ENCODE measurements around the gene GOLGA1.
"Not testable (repeated sequence)": the region's sequence is repeated elsewhere in the genome, so short reads cannot be mapped to it uniquely, and the experiment has no call there.

Gene GOLGA1

DNA sequence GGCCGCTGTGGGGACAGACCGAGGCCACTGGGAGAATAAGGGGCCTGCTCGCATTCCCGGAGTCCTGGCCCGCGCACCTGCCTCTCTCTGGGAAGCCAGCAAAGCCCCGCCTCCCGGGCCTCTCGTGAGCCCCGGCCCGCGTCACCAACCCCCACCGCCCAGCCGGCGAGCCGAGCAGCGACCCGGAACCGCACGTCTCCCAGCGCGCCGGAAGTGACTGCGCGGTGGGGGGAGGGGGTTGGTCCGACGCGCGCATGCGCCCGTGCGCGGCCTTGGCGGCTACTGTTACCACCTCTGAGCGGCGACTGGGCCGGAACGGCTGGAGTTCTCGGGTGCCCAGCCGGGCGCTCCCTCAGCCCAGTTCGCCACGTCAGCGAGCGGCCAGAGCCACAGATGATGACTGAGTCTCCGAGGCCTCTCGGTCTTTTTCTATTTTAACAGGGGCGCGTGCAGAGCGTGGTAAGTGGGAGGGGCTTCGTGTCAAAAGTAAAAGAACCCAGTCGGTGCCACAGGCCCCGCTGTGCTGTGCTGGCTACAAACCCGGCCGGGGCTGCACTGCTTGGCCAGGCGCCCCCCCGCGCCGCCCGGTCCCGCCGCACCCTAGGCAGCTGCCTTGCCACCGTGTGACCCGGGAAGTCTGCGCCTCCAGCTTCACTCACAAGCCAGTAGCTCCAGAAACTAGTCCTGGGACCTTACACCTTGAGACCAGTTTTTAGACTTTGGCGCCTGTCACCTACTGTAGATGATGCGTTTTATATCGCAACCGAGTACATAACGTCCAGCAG, at the start of gene GOLGA1:
Gene GOLGA1, minus strand, starts transcription at position 190 of the 785 bp plus-strand sequence. CDS start 2,372 bp downstream, outside the sequence.
- Histone ChIP-seq H3K4me1 (ENCODE audit: control insufficient read depth in 2 of 2, insufficient read depth in 2 of 2, low read length in 2 of 2) (peaks cover 4 to 8% of the 10 kb centered on the region in 2 donors), H3K9me3 (ENCODE audit: control insufficient read depth in 2 of 2, low read length in 2 of 2) (no peaks in the 10 kb centered on the region), H3K27ac (ENCODE audit: low read depth in 2 of 2, low read length in 2 of 2) (peak within 1 kb of the TSS; percentile 98 to 99), H3K9ac (ENCODE audit: low read depth in 1 of 2, low read length in 2 of 2) (peak within 1 kb of the TSS; percentile 86 to 99), H3K27me3 (ENCODE audit: control insufficient read depth in 2 of 2, insufficient read depth in 2 of 2, low read length in 2 of 2) (no peaks in the 10 kb centered on the region), H3K36me3 (ENCODE audit: control insufficient read depth in 2 of 2, insufficient read depth in 2 of 2, low read length in 2 of 2) (peaks cover 6% of the 10 kb centered on the region in 2 donors), H3K4me3 (ENCODE audit: low read length in 2 of 2) (peak within 1 kb of the TSS; percentile 95 to 99)

- Histone ChIP-seq H3K36me3 (ENCODE audit: control insufficient read depth in 2 of 2, insufficient read depth in 2 of 2, low read length in 2 of 2) (peaks cover 0 to 6% of the 10 kb centered on the region in 2 donors), H3K27ac (ENCODE audit: low read depth in 2 of 2, low read length in 2 of 2) (no peak overlapping the region), H3K27me3 (ENCODE audit: control insufficient read depth in 2 of 2, insufficient read depth in 2 of 2, low read length in 2 of 2) (no peaks in the 10 kb centered on the region), H3K4me3 (ENCODE audit: low read length in 2 of 2) (no peak overlapping the region), H3K9me3 (ENCODE audit: control insufficient read depth in 2 of 2, low read length in 2 of 2) (no peaks in the 10 kb centered on the region), H3K9ac (ENCODE audit: low read depth in 1 of 2, low read length in 2 of 2) (no peak overlapping the region), H3K4me1 (ENCODE audit: control insufficient read depth in 2 of 2, insufficient read depth in 2 of 2, low read length in 2 of 2) (no peaks in the 10 kb centered on the region)
Observed at GRCh38 chr9:124983698-124984097, 42.8 kb upstream of the GOLGA1 start.

GRCh38 chr9:124980431-124980830, 39.5 kb upstream of the GOLGA1 start:
- no peaks in the 10 kb centered on the region for H3K4me1 ChIP-seq (ENCODE audit: control insufficient read depth in 2 of 2, insufficient read depth in 2 of 2, low read length in 2 of 2)
- no peak overlapping the region for H3K9ac ChIP-seq (ENCODE audit: low read depth in 1 of 2, low read length in 2 of 2)
- no peak overlapping the region for H3K4me3 ChIP-seq (ENCODE audit: low read length in 2 of 2)
- H3K27me3 ChIP-seq (ENCODE audit: control insufficient read depth in 2 of 2, insufficient read depth in 2 of 2, low read length in 2 of 2): no peaks in the 10 kb centered on the region
- no peak overlapping the region for H3K27ac ChIP-seq (ENCODE audit: low read depth in 2 of 2, low read length in 2 of 2)
- H3K36me3 ChIP-seq (ENCODE audit: control insufficient read depth in 2 of 2, insufficient read depth in 2 of 2, low read length in 2 of 2): peaks cover 0 to 3% of the 10 kb centered on the region in 2 donors
- no peaks in the 10 kb centered on the region for H3K9me3 ChIP-seq (ENCODE audit: control insufficient read depth in 2 of 2, low read length in 2 of 2)

DNA sequence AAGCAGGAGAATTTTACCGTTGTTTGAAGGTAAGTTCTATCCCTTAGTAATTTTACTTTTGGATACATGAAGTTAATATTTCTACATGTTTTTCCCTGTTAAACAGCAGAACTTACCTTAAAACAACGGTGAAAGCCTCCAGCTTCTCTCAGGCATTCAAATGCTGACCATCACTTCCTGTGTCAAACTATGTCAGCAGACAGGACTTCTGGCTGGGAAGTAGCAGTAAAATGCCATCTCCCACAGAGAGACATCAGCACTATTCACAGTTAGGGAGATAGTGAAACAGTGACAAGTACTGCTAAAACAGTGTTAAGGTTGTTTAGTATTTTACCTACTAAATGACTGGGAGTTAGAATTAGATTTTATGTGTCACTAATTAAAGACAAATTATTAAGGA, 34.2 kb upstream of the GOLGA1 start:
- Histone ChIP-seq H3K4me1 (ENCODE audit: control insufficient read depth in 2 of 2, insufficient read depth in 2 of 2, low read length in 2 of 2) (no peaks in the 10 kb centered on the region), H3K4me3 (ENCODE audit: low read length in 2 of 2) (no peak overlapping the region), H3K27me3 (ENCODE audit: control insufficient read depth in 2 of 2, insufficient read depth in 2 of 2, low read length in 2 of 2) (no peaks in the 10 kb centered on the region), H3K36me3 (ENCODE audit: control insufficient read depth in 2 of 2, insufficient read depth in 2 of 2, low read length in 2 of 2) (peaks cover 4 to 6% of the 10 kb centered on the region in 2 donors), H3K27ac (ENCODE audit: low read depth in 2 of 2, low read length in 2 of 2) (no peak overlapping the region), H3K9me3 (ENCODE audit: control insufficient read depth in 2 of 2, low read length in 2 of 2) (no peaks in the 10 kb centered on the region), H3K9ac (ENCODE audit: low read depth in 1 of 2, low read length in 2 of 2) (no peak overlapping the region)

- H3K9ac ChIP-seq (ENCODE audit: low read depth in 1 of 2, low read length in 2 of 2): no peak overlapping the region
- no peaks in the 10 kb centered on the region for H3K9me3 ChIP-seq (ENCODE audit: control insufficient read depth in 2 of 2, low read length in 2 of 2)
- H3K36me3 ChIP-seq (ENCODE audit: control insufficient read depth in 2 of 2, insufficient read depth in 2 of 2, low read length in 2 of 2): peaks cover 4 to 6% of the 10 kb centered on the region in 2 donors
- H3K4me1 ChIP-seq (ENCODE audit: control insufficient read depth in 2 of 2, insufficient read depth in 2 of 2, low read length in 2 of 2): no peaks in the 10 kb centered on the region
- no peak overlapping the region for H3K27ac ChIP-seq (ENCODE audit: low read depth in 2 of 2, low read length in 2 of 2)
- no peaks in the 10 kb centered on the region for H3K27me3 ChIP-seq (ENCODE audit: control insufficient read depth in 2 of 2, insufficient read depth in 2 of 2, low read length in 2 of 2)
- no peak overlapping the region for H3K4me3 ChIP-seq (ENCODE audit: low read length in 2 of 2)
Observed at GRCh38 chr9:124973807-124974206, 32.9 kb upstream of the GOLGA1 start.

DNA sequence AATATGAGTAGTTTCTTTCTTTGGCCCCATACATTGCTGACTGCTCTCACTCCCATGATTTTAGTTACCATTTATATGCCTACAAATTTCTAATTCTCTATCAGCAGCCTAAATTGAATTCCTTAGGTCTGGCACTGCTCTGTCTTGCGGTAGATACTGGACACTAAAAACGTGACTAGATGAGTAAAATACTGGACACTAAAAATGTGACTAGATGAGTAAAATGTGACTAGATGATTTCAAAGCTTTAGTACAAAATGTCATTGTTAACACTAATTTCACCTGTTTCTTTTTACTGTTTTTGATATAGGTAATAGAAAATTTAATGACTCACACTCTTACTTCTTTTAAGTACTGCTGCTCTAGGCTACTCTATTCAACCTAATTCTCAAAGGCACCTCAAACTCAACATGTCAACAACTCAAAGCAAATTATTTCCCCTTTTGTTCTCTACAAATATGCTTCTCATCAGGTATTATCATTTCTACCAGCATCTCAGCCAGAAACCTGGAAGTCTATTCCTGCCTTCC, 31.4 kb upstream of the GOLGA1 start:
- Histone ChIP-seq H3K4me1 (ENCODE audit: control insufficient read depth in 2 of 2, insufficient read depth in 2 of 2, low read length in 2 of 2) (no peaks in the 10 kb centered on the region), H3K4me3 (ENCODE audit: low read length in 2 of 2) (no peak overlapping the region), H3K9ac (ENCODE audit: low read depth in 1 of 2, low read length in 2 of 2) (no peak overlapping the region), H3K36me3 (ENCODE audit: control insufficient read depth in 2 of 2, insufficient read depth in 2 of 2, low read length in 2 of 2) (peaks cover 4 to 6% of the 10 kb centered on the region in 2 donors), H3K27ac (ENCODE audit: low read depth in 2 of 2, low read length in 2 of 2) (no peak overlapping the region), H3K9me3 (ENCODE audit: control insufficient read depth in 2 of 2, low read length in 2 of 2) (no peaks in the 10 kb centered on the region), H3K27me3 (ENCODE audit: control insufficient read depth in 2 of 2, insufficient read depth in 2 of 2, low read length in 2 of 2) (no peaks in the 10 kb centered on the region)

DNA sequence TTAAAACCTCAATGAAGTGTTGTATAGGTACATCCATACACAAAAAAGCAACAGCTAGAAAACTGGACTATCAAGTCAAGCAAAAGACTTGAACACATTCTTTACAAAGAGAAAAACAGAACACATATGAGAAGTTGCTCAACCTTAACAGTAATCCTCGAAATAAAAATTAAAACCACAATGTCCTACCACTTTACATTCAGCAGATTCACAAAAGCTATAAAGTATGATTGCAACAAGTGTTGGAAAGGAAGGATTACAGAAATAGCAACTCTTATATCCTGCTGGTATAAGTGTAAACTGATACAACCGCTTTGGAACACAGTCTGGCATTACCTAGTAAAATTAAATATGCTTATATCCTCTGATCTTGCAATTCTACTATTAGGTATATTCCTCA, 28.5 kb upstream of the GOLGA1 start:
- Histone ChIP-seq H3K9me3 (ENCODE audit: control insufficient read depth in 2 of 2, low read length in 2 of 2) (no peaks in the 10 kb centered on the region), H3K4me3 (ENCODE audit: low read length in 2 of 2) (no peak overlapping the region), H3K27me3 (ENCODE audit: control insufficient read depth in 2 of 2, insufficient read depth in 2 of 2, low read length in 2 of 2) (no peaks in the 10 kb centered on the region), H3K27ac (ENCODE audit: low read depth in 2 of 2, low read length in 2 of 2) (no peak overlapping the region), H3K36me3 (ENCODE audit: control insufficient read depth in 2 of 2, insufficient read depth in 2 of 2, low read length in 2 of 2) (peaks cover 3 to 7% of the 10 kb centered on the region in 2 donors), H3K4me1 (ENCODE audit: control insufficient read depth in 2 of 2, insufficient read depth in 2 of 2, low read length in 2 of 2) (no peaks in the 10 kb centered on the region), H3K9ac (ENCODE audit: low read depth in 1 of 2, low read length in 2 of 2) (no peak overlapping the region)

DNA sequence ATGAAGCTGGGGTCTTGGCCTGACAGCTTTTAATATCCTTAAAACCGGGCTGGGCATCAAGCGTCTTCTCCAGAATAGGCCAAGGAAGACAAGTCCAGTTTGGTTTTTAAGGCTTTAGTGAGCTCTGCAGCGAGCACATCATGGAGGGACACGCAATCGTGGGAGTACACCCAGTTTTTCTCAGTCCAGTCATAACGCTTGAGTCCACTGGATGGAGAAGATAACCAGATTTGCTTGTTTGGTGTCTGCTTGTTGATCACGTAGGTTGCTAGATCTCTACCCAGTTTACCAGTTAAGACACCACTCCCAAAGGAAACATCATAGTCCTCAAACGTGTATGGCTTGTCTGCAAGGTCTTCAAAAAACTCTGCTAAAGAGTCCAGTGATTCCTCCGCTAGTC, 27.4 kb upstream of the GOLGA1 start:
- no peak overlapping the region for H3K9ac ChIP-seq (ENCODE audit: low read depth in 1 of 2, low read length in 2 of 2)
- no peaks in the 10 kb centered on the region for H3K9me3 ChIP-seq (ENCODE audit: control insufficient read depth in 2 of 2, low read length in 2 of 2)
- no peaks in the 10 kb centered on the region for H3K27me3 ChIP-seq (ENCODE audit: control insufficient read depth in 2 of 2, insufficient read depth in 2 of 2, low read length in 2 of 2)
- H3K4me1 ChIP-seq (ENCODE audit: control insufficient read depth in 2 of 2, insufficient read depth in 2 of 2, low read length in 2 of 2): no peaks in the 10 kb centered on the region
- no peak overlapping the region for H3K27ac ChIP-seq (ENCODE audit: low read depth in 2 of 2, low read length in 2 of 2)
- peaks cover 3 to 7% of the 10 kb centered on the region in 2 donors for H3K36me3 ChIP-seq (ENCODE audit: control insufficient read depth in 2 of 2, insufficient read depth in 2 of 2, low read length in 2 of 2)
- H3K4me3 ChIP-seq (ENCODE audit: low read length in 2 of 2): no peak overlapping the region

- not testable (repeated sequence) for H3K9ac ChIP-seq (ENCODE audit: low read depth in 1 of 2, low read length in 2 of 2); H3K4me3 ChIP-seq (ENCODE audit: low read length in 2 of 2); H3K36me3 ChIP-seq (ENCODE audit: control insufficient read depth in 2 of 2, insufficient read depth in 2 of 2, low read length in 2 of 2); H3K27ac ChIP-seq (ENCODE audit: low read depth in 2 of 2, low read length in 2 of 2); H3K9me3 ChIP-seq (ENCODE audit: control insufficient read depth in 2 of 2, low read length in 2 of 2); H3K4me1 ChIP-seq (ENCODE audit: control insufficient read depth in 2 of 2, insufficient read depth in 2 of 2, low read length in 2 of 2); H3K27me3 ChIP-seq (ENCODE audit: control insufficient read depth in 2 of 2, insufficient read depth in 2 of 2, low read length in 2 of 2)
Observed at GRCh38 chr9:124965775-124966568, 25.1 kb upstream of the GOLGA1 start.

- no peaks in the 10 kb centered on the region for H3K9me3 ChIP-seq (ENCODE audit: control insufficient read depth in 2 of 2, low read length in 2 of 2)
- no peak overlapping the region for H3K4me3 ChIP-seq (ENCODE audit: low read length in 2 of 2)
- no peaks in the 10 kb centered on the region for H3K4me1 ChIP-seq (ENCODE audit: control insufficient read depth in 2 of 2, insufficient read depth in 2 of 2, low read length in 2 of 2)
- peaks cover 0 to 3% of the 10 kb centered on the region in 2 donors for H3K36me3 ChIP-seq (ENCODE audit: control insufficient read depth in 2 of 2, insufficient read depth in 2 of 2, low read length in 2 of 2)
- no peak overlapping the region for H3K9ac ChIP-seq (ENCODE audit: low read depth in 1 of 2, low read length in 2 of 2)
- no peak overlapping the region for H3K27ac ChIP-seq (ENCODE audit: low read depth in 2 of 2, low read length in 2 of 2)
- H3K27me3 ChIP-seq (ENCODE audit: control insufficient read depth in 2 of 2, insufficient read depth in 2 of 2, low read length in 2 of 2): no peaks in the 10 kb centered on the region
Observed at GRCh38 chr9:124964604-124965003, 23.7 kb upstream of the GOLGA1 start.
